Renal pelvis (tissue), 12 donors: ENCODE data around the gene NDUFB11. TPM values are rescaled to one million over a fixed set of nuclear protein-coding genes. Genes with fewer than 3 reads are reported as not detected.
A peak's percentile ranks its signal among the peaks of the same experiment; 100 is the strongest.

Experiments used
- DNase-seq: peaks from one replicate; pipeline ENCODE4 v3.0.0-alpha.2; 2013
- long read RNA-seq, 16 experiments: transcript quantifications; one replicate each; lab custom pipeline, GENCODE V29; 2026
- polyA plus RNA-seq, 3 donors: library from polyadenylated mRNA; unstranded; fragments of 120-200 nt; gene quantifications; one replicate each; pipeline ENCODE4 v1.2.1, GENCODE V29; 2013; ENCODE audit not compliant: insufficient read length in 3 of 3

The NDUFB11 gene
- polyA plus RNA-seq, result 100 to 1,000 TPM in 2 of 3 donors, 10 to 100 TPM in 1; 87.1 to 127 (median 119) TPM
- long read RNA-seq, donor 1, transcript NDUFB11-201 (3 exons, 948 nt), result minor isoform, 42 of 164 reads
- long read RNA-seq, donor 1, transcript NDUFB11-202 (3 exons, 1,388 nt), result major isoform, 122 of 164 reads
- long read RNA-seq, donor 1, partial matches to known transcripts, result 0 of 164 reads
- long read RNA-seq, donor 1, other reads (novel, unspliced or antisense), result 0 of 164 reads
- long read RNA-seq, donor 2, transcript NDUFB11-202 (3 exons, 1,388 nt), result major isoform, 150 of 201 reads
- long read RNA-seq, donor 2, transcript NDUFB11-201 (3 exons, 948 nt), result minor isoform, 51 of 201 reads
- long read RNA-seq, donor 2, partial matches to known transcripts, result 0 of 201 reads
- long read RNA-seq, donor 2, other reads (novel, unspliced or antisense), result 0 of 201 reads
- long read RNA-seq, donor 3, transcript NDUFB11-202 (3 exons, 1,388 nt), result major isoform, 121 of 201 reads
- long read RNA-seq, donor 3, transcript NDUFB11-201 (3 exons, 948 nt), result minor isoform, 55 of 201 reads
- long read RNA-seq, donor 3, partial matches to known transcripts, result 25 of 201 reads
- long read RNA-seq, donor 3, other reads (novel, unspliced or antisense), result 0 of 201 reads
- long read RNA-seq, donor 4, transcript NDUFB11-202 (3 exons, 1,388 nt), result major isoform, 175 of 293 reads
- long read RNA-seq, donor 4, transcript NDUFB11-201 (3 exons, 948 nt), result minor isoform, 75 of 293 reads
- long read RNA-seq, donor 4, partial matches to known transcripts, result 43 of 293 reads
- long read RNA-seq, donor 4, other reads (novel, unspliced or antisense), result 0 of 293 reads
- long read RNA-seq, donor 5, transcript NDUFB11-201 (3 exons, 948 nt), result minor isoform, 29 of 104 reads
- long read RNA-seq, donor 5, transcript NDUFB11-202 (3 exons, 1,388 nt), result major isoform, 75 of 104 reads
- long read RNA-seq, donor 5, partial matches to known transcripts, result 0 of 104 reads
- long read RNA-seq, donor 5, other reads (novel, unspliced or antisense), result 0 of 104 reads
- long read RNA-seq, donor 6, transcript NDUFB11-202 (3 exons, 1,388 nt), result major isoform, 93 of 161 reads
- long read RNA-seq, donor 6, transcript NDUFB11-201 (3 exons, 948 nt), result minor isoform, 30 of 161 reads
- long read RNA-seq, donor 6, partial matches to known transcripts, result 38 of 161 reads
- long read RNA-seq, donor 6, other reads (novel, unspliced or antisense), result 0 of 161 reads
- long read RNA-seq, donor 7, transcript NDUFB11-202 (3 exons, 1,388 nt), result major isoform, 172 of 256 reads
- long read RNA-seq, donor 7, transcript NDUFB11-201 (3 exons, 948 nt), result minor isoform, 50 of 256 reads
- long read RNA-seq, donor 7, partial matches to known transcripts, result 34 of 256 reads
- long read RNA-seq, donor 7, other reads (novel, unspliced or antisense), result 0 of 256 reads
- long read RNA-seq, donor 8, transcript NDUFB11-202 (3 exons, 1,388 nt), result major isoform, 47 of 76 reads
- long read RNA-seq, donor 8, transcript NDUFB11-201 (3 exons, 948 nt), result minor isoform, 8 of 76 reads
- long read RNA-seq, donor 8, partial matches to known transcripts, result 21 of 76 reads
- long read RNA-seq, donor 8, other reads (novel, unspliced or antisense), result 0 of 76 reads
- long read RNA-seq, donor 9, transcript NDUFB11-201 (3 exons, 948 nt), result minor isoform, 63 of 223 reads
- long read RNA-seq, donor 9, transcript NDUFB11-202 (3 exons, 1,388 nt), result major isoform, 146 of 223 reads
- long read RNA-seq, donor 9, partial matches to known transcripts, result 14 of 223 reads
- long read RNA-seq, donor 9, other reads (novel, unspliced or antisense), result 0 of 223 reads
- long read RNA-seq, donor 10, transcript NDUFB11-202 (3 exons, 1,388 nt), result major isoform, 91 of 137 reads
- long read RNA-seq, donor 10, transcript NDUFB11-201 (3 exons, 948 nt), result minor isoform, 46 of 137 reads
- long read RNA-seq, donor 10, partial matches to known transcripts, result 0 of 137 reads
- long read RNA-seq, donor 10, other reads (novel, unspliced or antisense), result 0 of 137 reads
- long read RNA-seq, donor 11, transcript NDUFB11-202 (3 exons, 1,388 nt), result major isoform, 106 of 137 reads
- long read RNA-seq, donor 11, transcript NDUFB11-201 (3 exons, 948 nt), result minor isoform, 31 of 137 reads
- long read RNA-seq, donor 11, partial matches to known transcripts, result 0 of 137 reads
- long read RNA-seq, donor 11, other reads (novel, unspliced or antisense), result 0 of 137 reads
- long read RNA-seq, donor 12, transcript NDUFB11-201 (3 exons, 948 nt), result minor isoform, 53 of 233 reads
- long read RNA-seq, donor 12, transcript NDUFB11-202 (3 exons, 1,388 nt), result major isoform, 175 of 233 reads
- long read RNA-seq, donor 12, partial matches to known transcripts, result 0 of 233 reads
- long read RNA-seq, donor 12, other reads (novel, unspliced or antisense), result 5 of 233 reads
- long read RNA-seq, donor 13, transcript NDUFB11-201 (3 exons, 948 nt), result minor isoform, 34 of 105 reads
- long read RNA-seq, donor 13, transcript NDUFB11-202 (3 exons, 1,388 nt), result major isoform, 71 of 105 reads
- long read RNA-seq, donor 13, partial matches to known transcripts, result 0 of 105 reads
- long read RNA-seq, donor 13, other reads (novel, unspliced or antisense), result 0 of 105 reads
- long read RNA-seq, donor 14, transcript NDUFB11-202 (3 exons, 1,388 nt), result major isoform, 180 of 397 reads
- long read RNA-seq, donor 14, transcript NDUFB11-201 (3 exons, 948 nt), result minor isoform, 61 of 397 reads
- long read RNA-seq, donor 14, partial matches to known transcripts, result 156 of 397 reads
- long read RNA-seq, donor 14, other reads (novel, unspliced or antisense), result 0 of 397 reads
- long read RNA-seq, donor 15, transcript NDUFB11-201 (3 exons, 948 nt), result minor isoform, 58 of 191 reads
- long read RNA-seq, donor 15, transcript NDUFB11-202 (3 exons, 1,388 nt), result major isoform, 128 of 191 reads
- long read RNA-seq, donor 15, partial matches to known transcripts, result 5 of 191 reads
- long read RNA-seq, donor 15, other reads (novel, unspliced or antisense), result 0 of 191 reads
- long read RNA-seq, donor 16, transcript NDUFB11-201 (3 exons, 948 nt), result minor isoform, 58 of 325 reads
- long read RNA-seq, donor 16, transcript NDUFB11-202 (3 exons, 1,388 nt), result major isoform, 154 of 325 reads
- long read RNA-seq, donor 16, partial matches to known transcripts, result 113 of 325 reads
- long read RNA-seq, donor 16, other reads (novel, unspliced or antisense), result 0 of 325 reads

DNA sequence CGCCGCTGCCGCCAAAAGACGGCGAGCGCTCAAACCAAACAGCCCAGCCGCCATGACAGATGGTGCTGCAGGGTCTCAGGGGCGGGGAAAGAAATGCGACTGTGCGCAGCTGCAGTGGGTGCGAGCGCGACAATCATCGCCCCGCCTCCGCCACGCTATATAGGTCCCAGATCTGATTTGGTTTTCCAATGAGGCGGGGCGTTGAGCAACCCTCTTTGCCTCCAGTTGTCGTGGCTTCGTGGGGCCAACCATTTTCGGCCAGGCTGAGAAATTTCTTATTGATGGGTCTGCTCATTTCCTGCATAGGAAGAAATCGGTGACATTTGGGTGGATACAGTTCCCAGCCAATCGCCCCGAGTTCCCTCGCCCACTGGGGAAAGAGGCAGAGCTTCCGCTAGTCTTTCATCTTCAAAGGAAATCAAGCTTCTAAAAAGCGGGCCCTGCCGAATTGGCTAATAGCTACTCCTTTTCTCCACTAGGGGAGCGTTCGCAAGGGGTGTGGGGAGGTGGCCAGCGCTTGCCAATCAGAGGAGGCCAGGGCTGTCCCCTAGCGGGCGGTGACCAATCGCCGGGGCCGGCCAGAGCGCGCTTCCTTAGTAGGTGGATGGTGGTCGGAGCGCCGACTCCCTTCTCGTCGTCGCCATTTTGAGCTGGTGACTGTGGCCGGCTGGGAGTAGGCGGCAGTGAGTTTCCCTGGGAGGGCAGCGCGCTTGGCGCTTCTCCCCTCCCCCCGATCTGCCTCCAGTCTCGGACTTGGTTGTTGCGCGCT, at the start of gene NDUFB11, which contains the start of gene RBM10:
TSS of gene NDUFB11 (minus strand) at position 77 of the 769 bp plus-strand sequence. CDS start at position 54, 23 bp downstream.
TSS of gene RBM10 (plus strand) at position 596 of the 769 bp plus-strand sequence. CDS start 2,261 bp downstream, outside the sequence.
- peak; percentile 91 for DNase-seq

DNA sequence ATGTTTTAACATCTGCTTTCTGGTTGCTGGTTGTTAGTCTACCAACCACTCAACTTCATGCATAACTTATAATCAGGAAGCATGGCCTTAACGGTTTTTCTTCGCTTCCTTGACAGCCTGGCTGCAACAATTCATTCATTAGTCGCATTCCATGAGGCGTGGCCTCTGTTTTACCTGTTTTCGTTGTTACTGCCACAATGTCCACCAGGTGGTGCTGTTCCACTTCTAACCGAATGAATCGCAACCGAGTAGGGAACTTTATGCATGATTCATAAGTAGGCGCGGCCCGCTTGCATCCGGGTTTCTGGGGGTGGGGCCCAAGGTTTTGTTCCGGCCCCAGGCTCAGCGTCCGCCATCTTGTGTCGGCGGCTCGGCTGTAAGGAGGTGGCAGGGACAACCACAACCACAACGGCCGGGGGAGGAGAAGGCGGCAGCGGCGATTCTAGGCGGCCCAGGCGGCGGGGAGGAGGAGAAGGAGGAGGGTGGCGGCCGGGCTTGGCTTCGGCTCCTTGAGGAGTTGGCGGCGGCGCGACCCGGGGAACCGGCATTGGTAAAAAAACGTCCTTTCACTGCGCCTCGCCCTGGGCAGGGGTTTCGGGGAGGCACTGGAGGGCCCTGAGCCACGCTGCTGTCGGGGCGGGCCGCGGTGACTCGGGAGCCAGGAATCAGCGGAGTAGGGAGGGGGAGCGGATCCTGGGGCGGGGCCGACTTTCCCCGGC, 49.1 kb upstream of the NDUFB11 start, which contains the start of gene UBA1:
TSS of gene UBA1 (plus strand) at position 355 of the 719 bp plus-strand sequence. CDS start 4,974 bp downstream, outside the sequence.
- DNase-seq, result peak; percentile 99

DNA sequence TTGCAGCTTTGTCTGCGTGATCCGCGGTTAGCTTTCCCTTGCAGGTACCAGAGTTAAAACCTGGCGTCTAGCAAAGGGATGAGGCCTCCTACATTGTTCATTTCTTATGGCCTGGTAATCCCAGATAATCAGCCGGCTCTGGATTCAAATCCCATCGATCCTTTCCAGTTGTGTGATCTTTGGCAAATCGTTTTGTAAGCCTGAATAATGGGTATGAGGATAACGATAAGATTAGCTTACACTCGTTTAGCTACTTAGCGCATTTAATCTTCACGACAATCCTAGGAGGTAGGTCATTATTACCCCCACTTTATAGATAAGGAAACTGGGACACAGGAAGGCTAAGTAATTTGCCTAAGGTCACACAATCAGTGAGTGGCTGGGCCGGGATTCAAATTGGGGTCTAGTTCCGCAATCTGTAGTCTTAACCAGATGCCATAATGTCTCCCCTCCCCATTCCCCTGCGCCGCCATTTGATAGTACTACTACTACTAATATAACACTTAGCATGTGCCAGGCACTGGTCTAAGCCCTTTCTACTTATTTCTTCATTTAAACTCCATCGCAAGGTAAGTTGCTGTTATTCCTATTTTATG, 47.4 kb upstream of the NDUFB11 start:
- DNase-seq, result no peak

DNA sequence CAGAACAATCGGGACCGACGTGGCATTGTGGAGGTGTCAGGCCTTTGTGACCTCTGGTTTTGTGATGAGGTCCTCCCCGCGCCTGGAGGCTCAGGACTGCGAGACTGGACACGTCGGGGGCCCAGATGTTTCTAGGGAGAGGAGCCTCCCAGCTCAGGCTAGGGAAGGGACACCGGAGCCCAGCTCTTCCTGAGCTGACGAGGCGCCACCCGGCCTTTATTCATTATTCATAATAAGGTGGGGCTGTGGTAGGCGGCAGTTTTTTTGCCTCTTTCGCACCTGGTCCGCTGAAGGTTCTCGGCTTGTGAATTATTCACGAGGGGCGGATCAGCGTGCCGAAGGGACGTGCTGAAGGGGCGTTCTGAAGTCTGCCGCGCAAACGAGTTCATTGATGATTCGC, 46.8 kb upstream of the NDUFB11 start:
- DNase-seq, result no peak

DNA sequence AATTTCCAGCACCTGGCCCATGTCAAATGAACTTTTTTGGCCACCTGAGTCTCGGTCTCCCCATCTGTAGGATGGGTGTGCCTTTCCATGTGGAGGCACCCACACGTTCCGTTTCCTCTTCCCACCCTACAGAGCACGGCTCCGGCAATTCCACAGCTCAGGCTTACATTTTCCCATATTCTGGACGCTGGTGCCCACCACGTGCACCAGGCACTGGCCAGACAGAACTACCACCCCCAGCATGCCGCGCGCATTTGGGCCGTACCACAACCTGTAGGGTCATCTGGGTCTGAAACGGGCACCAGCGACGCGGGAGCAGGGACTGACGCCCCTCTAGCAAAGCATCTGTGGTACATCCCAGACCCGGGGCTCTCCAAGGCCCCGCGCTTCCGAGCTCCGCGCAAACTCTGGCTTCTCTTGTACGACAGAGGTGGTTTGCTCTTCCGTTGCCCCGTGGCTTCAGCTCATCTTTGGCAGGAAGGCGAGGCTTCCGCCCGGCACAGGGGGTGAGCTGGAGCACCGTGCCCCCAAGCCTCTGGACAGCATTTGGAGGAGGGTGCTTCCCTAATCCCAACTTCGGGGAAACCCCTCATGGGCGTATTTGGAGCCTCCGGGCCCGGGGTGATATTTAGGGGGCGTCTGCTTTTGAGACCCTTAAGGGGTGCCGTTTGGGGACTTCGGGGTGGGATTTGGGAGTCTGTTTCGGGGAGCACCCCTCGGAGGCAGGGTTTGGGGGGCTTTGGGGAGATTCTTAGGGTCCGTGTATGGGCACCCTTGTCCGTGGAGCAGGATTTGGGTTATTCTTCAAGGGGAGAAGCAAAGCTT, 46.2 kb upstream of the NDUFB11 start:
- DNase-seq, result peak; percentile 87

DNA sequence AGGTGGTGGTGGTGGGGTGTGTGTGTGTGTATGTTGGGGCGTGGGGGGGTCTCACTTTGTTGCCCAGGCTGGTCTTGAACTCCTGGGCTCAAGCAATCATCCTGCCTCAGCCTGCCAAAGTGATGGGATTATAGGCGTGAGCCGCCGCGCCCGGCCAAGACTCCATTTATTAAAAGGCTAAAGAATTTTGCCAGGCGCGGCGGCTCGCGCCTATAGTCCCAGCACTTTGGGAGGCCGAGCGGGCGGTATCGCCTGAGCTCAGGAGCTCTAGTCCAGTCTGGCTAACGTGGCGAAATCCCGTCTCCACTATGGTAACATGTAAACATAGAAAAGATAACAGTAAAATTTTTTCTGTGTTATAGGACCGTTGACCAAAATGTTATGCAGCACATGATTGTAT, 45.4 kb upstream of the NDUFB11 start:
- no peak for DNase-seq

DNA sequence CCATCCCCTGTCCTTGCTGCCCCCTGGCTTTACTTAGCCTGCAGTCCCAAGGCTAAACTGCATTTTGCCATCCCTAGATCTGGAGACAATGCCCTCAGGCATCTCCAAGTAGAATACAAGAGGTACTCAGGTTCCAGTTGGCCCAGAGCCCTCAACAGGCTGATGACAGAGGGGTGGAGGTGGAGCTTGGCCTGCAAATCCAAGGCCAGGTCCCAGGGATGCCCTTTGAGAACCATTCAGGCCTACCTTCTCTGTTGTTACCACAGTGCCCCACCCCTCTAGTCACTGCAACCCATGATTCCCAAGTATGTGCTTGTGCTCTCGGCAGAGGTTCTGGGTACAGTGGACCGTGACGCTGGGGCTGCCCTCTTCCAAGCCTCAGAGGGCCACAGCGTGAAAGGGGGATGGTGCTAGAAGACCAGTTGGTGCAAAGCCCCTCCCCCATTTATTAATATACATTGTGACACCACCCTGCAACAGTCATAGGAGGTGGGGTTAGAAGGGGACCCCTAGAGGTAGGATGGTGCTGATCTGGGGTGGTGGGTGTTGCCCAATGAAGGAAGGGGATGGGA, 42.7 kb upstream of the NDUFB11 start:
- DNase-seq, result no peak

DNA sequence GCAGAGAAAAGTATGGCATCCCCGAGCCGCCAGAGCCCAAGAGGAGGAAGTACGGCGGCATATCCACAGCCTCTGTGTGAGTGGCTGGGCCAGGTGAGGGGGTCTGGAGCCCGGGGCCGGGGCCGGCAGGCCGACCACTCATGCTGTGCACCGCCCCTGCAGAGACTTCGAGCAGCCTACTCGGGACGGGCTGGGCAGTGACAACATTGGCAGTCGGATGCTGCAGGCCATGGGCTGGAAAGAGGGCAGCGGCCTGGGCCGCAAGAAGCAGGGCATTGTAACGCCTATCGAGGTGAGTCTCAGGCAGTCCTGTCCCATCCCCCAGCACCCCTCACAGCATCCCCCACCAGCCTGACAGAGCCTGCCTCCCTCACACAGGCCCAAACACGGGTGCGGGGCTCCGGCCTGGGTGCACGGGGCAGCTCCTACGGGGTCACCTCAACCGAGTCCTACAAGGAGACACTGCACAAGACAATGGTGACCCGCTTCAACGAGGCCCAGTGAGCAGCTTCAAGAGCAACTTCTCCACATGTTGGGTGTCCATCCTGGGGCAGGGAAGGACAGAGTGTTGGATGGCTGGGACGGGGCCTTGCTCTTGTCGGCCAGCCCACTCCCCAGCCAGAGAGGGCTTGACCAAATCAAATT, 41.7 kb upstream of the NDUFB11 start:
- no peak for DNase-seq

DNA sequence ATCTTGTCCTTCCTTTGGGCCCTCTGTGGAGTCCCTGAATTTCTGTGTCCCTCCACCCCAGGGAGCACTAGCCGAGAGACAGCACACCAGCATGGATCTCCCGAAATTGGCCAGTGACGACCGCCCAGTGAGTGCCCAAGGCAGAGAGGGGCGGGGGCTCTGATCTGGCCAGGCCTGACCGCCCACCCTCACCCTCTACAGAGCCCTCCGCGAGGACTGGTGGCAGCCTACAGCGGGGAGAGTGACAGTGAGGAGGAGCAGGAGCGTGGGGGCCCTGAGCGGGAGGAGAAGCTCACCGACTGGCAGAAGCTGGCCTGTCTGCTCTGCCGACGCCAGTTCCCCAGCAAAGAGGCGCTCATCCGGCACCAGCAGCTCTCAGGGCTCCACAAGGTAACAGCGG, 40.7 kb upstream of the NDUFB11 start:
- DNase-seq, result no peak

DNA sequence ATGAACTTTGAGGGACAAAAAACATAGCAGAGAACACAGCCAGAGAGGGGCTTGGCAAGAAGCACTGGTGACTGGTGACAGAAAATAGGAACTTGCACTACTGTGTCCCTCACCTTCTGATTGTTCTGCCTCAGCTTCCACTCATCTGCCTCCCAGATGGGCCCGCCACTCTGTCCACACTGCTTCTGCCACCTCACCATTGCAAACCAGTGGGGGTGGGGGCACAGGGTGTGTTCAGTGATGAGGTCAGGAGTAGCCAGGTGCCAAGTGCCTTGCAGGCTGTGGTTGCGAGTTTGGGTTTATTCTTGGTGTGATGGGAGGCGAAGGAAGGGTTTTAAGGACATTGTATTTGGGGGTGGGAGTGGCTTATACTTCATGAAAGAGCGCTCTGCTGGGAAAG, 40.0 kb upstream of the NDUFB11 start:
- no peak for DNase-seq

DNA sequence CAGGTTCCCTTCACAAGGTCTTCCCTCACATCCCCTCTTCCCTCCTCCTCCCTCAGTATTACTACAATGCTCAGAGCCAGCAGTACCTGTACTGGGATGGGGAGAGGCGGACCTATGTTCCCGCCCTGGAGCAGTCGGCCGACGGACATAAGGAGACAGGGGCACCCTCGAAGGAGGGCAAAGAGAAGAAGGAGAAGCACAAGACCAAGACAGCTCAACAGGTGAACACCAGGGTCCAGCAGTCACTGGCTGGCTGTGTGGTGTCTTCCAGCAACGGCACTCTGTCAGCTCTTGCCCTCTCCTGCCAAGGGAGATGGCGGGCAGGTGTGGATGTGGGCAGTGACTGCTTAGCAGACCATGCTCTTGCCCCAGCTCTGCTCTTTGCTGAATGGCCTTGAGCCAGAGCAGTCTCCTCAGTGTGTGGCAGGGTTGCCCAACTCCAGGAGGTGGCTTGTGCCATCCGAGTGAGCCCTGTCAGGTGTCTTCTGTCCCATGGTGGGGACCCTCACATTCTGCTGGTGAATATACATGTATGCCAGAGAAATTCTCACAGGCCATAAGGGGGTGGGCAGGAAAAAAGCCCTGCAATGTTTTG, 37.7 kb upstream of the NDUFB11 start:
- DNase-seq, result no peak

DNA sequence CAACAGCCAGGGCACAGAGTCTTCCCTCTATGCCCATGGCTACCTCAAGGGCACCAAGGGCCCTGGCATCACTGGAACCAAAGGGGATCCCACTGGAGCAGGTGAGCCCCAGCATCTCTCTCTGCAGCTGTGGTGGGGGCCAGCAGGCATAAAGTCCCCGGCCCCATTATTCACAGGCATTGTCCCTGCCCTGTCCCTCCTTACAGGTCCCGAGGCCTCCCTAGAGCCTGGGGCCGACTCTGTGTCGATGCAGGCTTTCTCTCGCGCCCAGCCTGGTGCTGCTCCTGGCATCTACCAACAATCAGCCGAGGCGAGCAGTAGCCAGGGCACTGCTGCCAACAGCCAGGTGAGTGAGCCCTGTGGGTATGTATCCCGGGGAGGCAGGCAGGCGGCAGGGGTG, 36.8 kb upstream of the NDUFB11 start:
- DNase-seq, result no peak

DNA sequence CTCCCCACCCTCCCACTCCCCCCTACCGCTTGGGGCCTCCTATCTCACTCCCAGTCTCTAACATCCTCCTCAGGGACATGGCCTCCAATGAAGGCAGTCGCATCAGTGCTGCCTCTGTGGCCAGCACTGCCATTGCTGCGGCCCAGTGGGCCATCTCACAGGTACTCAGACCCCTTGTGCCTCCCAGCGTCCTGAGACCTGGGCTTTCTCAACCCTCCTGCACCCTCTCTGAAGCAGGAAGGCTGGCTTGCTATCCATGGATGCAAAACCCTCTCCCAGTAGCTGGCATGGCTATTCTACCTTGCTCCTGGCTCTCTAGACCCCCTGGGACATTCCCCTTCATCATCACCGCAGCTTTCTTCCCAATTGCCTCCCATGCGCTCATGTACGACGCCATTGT, 35.8 kb upstream of the NDUFB11 start:
- DNase-seq, result no peak
